Ascending aorta (tissue), 2 donors: ENCODE data around the gene LCK. TPM values are rescaled to one million over a fixed set of nuclear protein-coding genes. Genes with fewer than 3 reads are reported as not detected.
"Not testable (repeated sequence)": the region's sequence is repeated elsewhere in the genome, so short reads cannot be mapped to it uniquely, and the experiment has no call there.

Source experiments
- DNase-seq, 2 donors: peaks; one replicate each; pipeline ENCODE4 v3.0.0-alpha.2; 2019; ENCODE audit warnings: low spot score in 2 of 2
- H3K27ac ChIP-seq, 2 donors: fragments of 200-600 bp; sonication (generic); one replicate each; pipeline ENCODE4 v1.5.1; 2016 to 2017; ENCODE audit warnings: mild to moderate bottlenecking in 1 of 2
- H3K27me3 ChIP-seq: fragments of 200-600 bp; sonication (generic); one replicate; pipeline ENCODE4 v1.5.1; 2017
- H3K36me3 ChIP-seq, 2 donors: fragments of 200-600 bp; sonication (generic); one replicate each; pipeline ENCODE4 v1.5.1; 2016
- H3K4me1 ChIP-seq, 2 donors: fragments of 200-600 bp; sonication (generic); one replicate each; pipeline ENCODE4 v1.5.1; 2016 to 2017; ENCODE audit warnings: mild to moderate bottlenecking in 1 of 2
- H3K4me3 ChIP-seq, 2 donors: fragments of 200-600 bp; sonication (generic); one replicate each; pipeline ENCODE4 v1.5.1; 2016 to 2017; ENCODE audit warnings: mild to moderate bottlenecking in 1 of 2
- H3K9me3 ChIP-seq, 2 donors: fragments of 200-600 bp; sonication (generic); one replicate each; pipeline ENCODE4 v1.5.1; 2016
- intact Hi-C: fragments of 100-400 bp; cut with DNase I; formaldehyde crosslinking; loops from one replicate; pipeline ENCODE4 v1.15.1; 2023
- total RNA-seq: library from RNA; depleted of rRNA; stranded (reverse); fragments of >200 nt; gene quantifications from one replicate; pipeline ENCODE4 v1.1.0, GENCODE V29; 2016
- TF ChIP-seq, protein P1 (sequence below), 3 experiments: fragments of 200-600 bp in 2 of 3; fragments of 450-650 bp in 1 of 3; sonication (generic) in 2 of 3; IDR thresholded peaks; one replicate each; pipeline ENCODE4 v1.5.1; 2016 to 2019; ENCODE audit warnings: antibody characterized with exemption in 3 of 3, mild to moderate bottlenecking in 1 of 3, moderate library complexity in 1 of 3

The LCK gene
- total RNA-seq, 1 donor from 2014 or later: not detected

DNA sequence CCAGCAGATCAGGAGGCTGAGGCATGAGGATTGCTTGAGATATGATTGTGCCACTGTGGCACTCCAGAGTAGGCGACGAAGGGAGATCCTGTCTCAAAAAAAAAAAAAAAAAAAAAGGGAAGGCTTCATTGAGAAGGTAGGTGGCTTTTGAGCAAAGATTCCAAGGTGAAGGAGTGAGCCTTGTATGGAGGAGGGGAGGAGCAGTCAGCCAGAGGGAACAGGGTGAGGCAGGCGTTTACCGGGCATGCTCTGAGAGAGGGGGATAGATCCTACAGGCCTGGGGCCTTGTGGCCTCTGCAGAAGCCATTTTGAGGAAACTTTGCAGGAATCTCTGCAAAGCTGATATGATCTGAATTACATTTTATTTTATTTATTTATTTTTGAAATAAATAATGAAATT is 35.7 kb downstream of the LCK start:
- intact Hi-C loops: no loop called here
- H3K27ac ChIP-seq: no peak overlapping the region
- H3K4me3 ChIP-seq: no peak overlapping the region
- no peaks in the 10 kb centered on the region for H3K36me3 ChIP-seq
- no peaks in the 10 kb centered on the region for H3K9me3 ChIP-seq
- H3K4me1 ChIP-seq: peaks cover 0 to 4% of the 10 kb centered on the region in 2 donors
- DNase-seq: no peak
- TF ChIP-seq, protein P1, sequence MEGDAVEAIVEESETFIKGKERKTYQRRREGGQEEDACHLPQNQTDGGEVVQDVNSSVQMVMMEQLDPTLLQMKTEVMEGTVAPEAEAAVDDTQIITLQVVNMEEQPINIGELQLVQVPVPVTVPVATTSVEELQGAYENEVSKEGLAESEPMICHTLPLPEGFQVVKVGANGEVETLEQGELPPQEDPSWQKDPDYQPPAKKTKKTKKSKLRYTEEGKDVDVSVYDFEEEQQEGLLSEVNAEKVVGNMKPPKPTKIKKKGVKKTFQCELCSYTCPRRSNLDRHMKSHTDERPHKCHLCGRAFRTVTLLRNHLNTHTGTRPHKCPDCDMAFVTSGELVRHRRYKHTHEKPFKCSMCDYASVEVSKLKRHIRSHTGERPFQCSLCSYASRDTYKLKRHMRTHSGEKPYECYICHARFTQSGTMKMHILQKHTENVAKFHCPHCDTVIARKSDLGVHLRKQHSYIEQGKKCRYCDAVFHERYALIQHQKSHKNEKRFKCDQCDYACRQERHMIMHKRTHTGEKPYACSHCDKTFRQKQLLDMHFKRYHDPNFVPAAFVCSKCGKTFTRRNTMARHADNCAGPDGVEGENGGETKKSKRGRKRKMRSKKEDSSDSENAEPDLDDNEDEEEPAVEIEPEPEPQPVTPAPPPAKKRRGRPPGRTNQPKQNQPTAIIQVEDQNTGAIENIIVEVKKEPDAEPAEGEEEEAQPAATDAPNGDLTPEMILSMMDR (IDR thresholded peaks at IDR 0.05): no peak
- no peaks in the 10 kb centered on the region for H3K27me3 ChIP-seq

DNA sequence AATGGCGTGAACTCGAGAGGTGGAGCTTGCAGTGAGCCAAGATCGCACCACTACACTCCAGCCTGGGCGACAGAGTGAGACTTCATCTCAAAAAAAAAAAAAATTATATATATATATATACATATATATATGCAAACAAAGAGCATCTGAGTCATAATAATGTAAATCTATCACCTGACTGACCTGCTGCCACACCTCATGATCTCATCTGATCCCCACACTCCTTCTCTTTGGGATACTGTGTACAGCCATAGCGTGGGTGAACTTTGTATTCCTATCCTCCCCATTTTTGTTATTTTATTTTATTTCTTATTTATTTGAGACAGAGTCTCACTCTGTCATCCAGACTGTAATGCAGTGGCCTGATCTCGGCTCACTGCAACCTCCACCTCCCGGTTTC is 38.2 kb downstream of the LCK start:
- H3K27me3 ChIP-seq: no peaks in the 10 kb centered on the region
- H3K4me1 ChIP-seq: peaks cover 0 to 4% of the 10 kb centered on the region in 2 donors
- no peaks in the 10 kb centered on the region for H3K9me3 ChIP-seq
- H3K4me3 ChIP-seq: no peak overlapping the region
- DNase-seq: no peak
- no peaks in the 10 kb centered on the region for H3K36me3 ChIP-seq
- H3K27ac ChIP-seq: no peak overlapping the region
- TF ChIP-seq, protein P1 (IDR thresholded peaks at IDR 0.05): no peak
- intact Hi-C loops: no loop called here

DNA sequence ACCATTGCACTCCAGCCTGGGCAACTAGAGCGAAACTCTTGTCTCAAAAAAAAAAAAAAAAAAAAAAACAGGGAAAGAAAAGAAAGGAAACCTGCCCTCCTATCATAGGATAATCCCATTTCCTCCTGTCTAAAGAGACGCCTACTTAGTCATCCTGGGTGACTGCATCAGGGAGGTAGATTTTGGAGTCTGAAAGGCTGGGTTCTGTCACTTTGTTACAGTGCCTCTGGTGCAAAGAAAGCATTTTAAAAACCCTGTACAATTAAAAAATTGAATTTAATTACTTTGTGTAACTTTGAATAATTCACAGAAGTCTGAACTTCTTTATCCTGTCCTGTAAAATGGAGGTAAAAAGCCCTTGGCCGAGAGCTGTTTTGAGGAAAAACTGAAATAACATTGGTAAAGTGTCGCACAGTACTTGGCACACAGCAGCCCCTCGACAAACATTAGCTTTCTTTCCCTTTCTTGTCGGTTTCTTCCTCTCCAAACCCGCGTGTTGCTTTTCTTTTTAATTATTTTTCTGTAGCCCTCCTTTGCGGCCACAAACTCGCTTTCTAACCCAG is 40.2 kb downstream of the LCK start:
- no peaks in the 10 kb centered on the region for H3K27me3 ChIP-seq
- no peak for DNase-seq
- H3K4me3 ChIP-seq: peak overlapping the region; percentile 77 to 80
- H3K27ac ChIP-seq: peak overlapping the region; percentile 77 to 82
- no peaks in the 10 kb centered on the region for H3K36me3 ChIP-seq
- intact Hi-C loops: loop anchor here (5.0 kb wide), 2 partner anchors 69 to 89 kb away; partner anchors contain the start of genes CCDC28B, EIF3I and TMEM234
- TF ChIP-seq, protein P1 (IDR thresholded peaks at IDR 0.05): no peak
- no peaks in the 10 kb centered on the region for H3K9me3 ChIP-seq
- H3K4me1 ChIP-seq: peaks cover 0 to 4% of the 10 kb centered on the region in 2 donors

DNA sequence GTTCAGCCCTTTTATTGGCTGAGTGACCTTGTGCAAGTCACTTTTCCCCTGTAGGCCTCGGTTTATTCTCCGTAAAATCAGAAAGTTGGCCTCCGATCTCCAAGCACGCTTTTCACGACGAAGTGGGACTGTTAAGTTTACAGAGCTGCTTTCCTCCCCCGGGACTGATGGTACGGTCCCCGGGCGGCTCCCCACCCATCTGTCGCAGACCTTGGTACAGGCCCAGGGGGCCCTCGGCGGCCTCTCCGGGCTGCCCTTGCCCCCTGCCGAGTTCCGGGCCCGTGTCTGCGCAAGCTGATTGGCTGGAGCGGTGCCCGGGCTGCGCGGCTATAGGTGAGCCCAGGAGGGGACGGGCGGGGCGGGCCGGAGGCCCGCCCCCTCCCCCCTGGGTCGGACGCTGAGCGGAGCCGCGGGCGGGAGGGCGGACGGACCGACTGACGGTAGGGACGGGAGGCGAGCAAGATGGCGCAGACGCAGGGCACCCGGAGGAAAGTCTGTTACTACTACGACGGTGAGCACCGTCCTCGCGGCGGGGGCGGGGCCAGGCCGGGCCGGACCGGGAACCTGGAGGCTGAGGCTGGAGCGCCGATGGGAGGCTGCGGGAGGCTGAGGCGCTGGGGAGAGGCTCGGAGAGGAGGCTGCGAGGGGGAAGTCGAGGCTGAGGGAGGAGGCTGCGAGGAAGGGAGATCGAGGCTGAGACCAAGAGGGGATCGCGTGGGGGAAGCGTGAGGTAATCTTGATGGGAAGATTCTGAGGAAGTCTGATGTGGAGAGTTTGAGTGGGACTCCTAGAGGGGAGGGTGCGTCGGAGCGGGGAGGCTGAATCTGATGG is 40.9 kb downstream of the LCK start, which contains the start of gene HDAC1:
TSS of gene HDAC1 (plus strand) at position 376 of the 831 bp plus-strand sequence. CDS start at position 463, 87 bp downstream.
- H3K27me3 ChIP-seq: no peaks in the 10 kb centered on the region
- H3K9me3 ChIP-seq: no peaks in the 10 kb centered on the region
- H3K36me3 ChIP-seq: no peaks in the 10 kb centered on the region
- H3K4me3 ChIP-seq: peak within 1 kb of the TSS; percentile 77 to 80
- DNase-seq: peak; percentile 89 to 98
- intact Hi-C loops: loop anchor here (2.0 to 5.0 kb wide), 6 partner anchors 51 to 113 kb away; partner anchors contain the start of genes BSDC1, CCDC28B, EIF3I and TMEM234
- TF ChIP-seq, protein P1 (IDR thresholded peaks at IDR 0.05): no peak
- H3K27ac ChIP-seq: peak within 1 kb of the TSS; percentile 77 to 82
- H3K4me1 ChIP-seq: peaks cover 0 to 4% of the 10 kb centered on the region in 2 donors

DNA sequence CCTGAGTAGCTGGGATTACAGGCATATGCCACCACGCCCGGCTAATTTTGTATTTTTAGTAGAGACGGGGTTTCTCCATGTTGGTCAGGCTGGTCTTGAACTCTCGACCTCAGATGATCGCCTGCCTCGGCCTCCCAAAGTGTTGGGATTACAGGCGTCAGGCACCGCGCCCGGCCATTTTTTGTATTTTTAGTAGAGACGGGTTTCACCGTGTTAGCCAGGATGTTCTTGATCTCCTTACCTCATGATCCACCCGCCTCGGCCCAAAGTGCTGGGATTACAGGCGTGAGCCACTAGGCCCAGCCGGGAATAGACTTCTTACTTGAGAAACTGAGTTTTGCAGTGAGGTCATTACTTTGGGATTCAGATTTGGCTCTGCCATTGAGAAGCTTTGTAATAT is 47.1 kb downstream of the LCK start:
- intact Hi-C loops, H3K4me3 ChIP-seq, H3K4me1 ChIP-seq, H3K9me3 ChIP-seq, DNase-seq, H3K27me3 ChIP-seq, H3K27ac ChIP-seq: not testable (repeated sequence)
- H3K36me3 ChIP-seq: peaks cover 7 to 12% of the 10 kb centered on the region in 2 donors

DNA sequence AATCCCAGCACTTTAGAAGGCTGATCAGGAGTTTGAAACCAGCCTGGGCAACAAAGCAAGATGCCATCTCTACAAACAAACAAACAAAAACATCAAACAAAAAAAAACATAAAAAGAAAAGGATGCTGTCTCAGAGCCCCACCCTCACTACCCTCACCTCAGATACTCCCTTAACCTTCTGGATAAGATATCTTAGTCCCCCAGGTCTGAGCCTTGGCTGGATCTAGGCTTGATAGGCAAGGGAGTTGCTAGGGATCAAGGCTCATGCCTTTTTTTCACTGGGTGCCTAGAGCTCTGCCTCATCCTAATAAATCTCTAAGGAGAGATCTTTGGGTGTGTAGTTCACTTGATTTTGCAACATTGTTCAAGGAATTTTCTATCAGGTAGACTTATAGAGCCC is 48.3 kb downstream of the LCK start:
- Histone ChIP-seq H3K4me3 (no peak overlapping the region), H3K27ac (no peak overlapping the region), H3K4me1 (no peaks in the 10 kb centered on the region), H3K9me3 (no peaks in the 10 kb centered on the region), H3K36me3 (peaks cover 17 to 23% of the 10 kb centered on the region in 2 donors), H3K27me3 (no peaks in the 10 kb centered on the region)
- no peak for DNase-seq
- intact Hi-C loops: no loop called here
- TF ChIP-seq, protein P1 (IDR thresholded peaks at IDR 0.05): no peak
